GM21717 (cell line): ENCODE results near the gene WDR38.

ENCODE experiments used
- ATAC-seq: cut with Tn5 transposase; IDR thresholded peaks from one replicate; pipeline ENCODE4 v1.9.1; 2021; ENCODE audit warnings: mild to moderate bottlenecking, moderate library complexity; ENCODE audit not compliant: unreplicated experiment

The WDR38 gene

GRCh38 chr9:124857533-124858162 is 4.4 kb downstream of the WDR38 start:
- ATAC-seq = no peak

GRCh38 chr9:124858330-124859046 is 5.2 kb downstream of the WDR38 start:
- ATAC-seq = no peak

DNA sequence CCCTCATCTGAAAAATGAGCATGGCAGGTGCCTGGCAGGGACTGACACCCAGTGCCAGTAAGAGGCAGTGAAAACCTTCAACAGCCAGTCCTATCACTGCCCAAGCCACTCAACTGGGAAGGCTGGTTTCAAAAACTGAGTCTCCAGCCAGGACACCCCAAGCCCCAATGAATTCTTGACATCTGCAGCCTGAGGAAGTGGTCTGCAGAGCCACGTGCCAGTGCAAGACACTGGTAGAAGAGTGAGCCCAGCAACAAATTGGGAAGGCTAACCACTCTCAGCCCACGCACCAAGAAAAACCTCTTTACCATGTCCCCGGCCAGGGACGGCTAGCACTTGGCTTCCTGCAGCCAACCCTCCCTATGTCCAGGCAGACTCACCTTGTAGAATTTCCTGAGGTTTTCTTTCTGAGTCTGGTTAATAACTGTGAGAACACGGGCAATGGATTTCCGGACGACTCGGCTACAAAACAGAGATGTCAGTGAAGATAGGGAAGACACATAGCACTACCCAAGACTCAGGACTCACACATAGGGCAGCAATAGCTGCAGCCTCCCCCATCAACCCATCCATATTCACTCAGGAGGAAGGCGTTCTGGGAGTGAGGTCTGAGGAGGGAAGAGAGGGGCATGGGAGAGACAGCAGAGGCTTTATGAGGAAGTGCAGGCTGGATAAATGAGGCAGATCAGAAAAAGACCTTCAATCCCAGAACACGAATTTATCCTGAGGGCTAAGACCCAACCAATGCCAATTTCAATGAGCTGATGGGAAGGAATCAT is 6.7 kb downstream of the WDR38 start:
- no peak for ATAC-seq

DNA sequence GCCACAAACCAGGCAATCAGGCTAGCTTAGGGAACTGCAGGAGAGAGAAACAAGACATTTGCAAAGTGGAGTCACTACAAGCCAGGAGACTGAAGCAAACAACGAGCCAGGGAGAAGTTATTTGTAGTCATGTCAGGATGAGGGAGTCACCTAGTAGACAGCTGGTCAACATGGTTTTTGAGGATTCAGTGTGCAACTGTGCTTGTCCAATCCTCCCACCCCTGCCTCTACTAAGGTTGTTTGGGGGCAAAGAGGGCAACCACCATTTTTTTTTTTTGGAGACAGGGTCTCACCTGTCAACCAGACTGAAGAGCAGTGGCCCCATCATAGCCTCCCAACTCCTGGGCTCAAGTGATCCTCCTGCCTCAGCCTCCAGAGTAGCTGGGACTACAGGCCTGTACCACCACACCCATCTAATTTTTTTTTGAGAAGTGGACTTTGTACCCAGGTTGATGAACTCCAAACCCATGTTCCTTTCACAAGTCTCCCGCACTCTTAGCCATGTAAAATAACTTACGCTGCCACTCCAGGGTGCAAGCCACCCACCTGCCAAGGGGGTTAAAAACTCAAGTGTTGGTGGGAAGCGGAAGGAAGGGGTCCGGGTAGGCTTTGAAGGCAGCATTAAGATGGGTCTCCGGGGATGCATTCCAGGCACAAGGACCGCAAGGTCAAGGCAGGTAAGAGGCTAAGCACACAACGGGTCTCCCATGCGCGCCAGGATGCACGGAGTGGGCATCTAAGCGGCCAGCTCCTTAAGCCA is 7.5 kb downstream of the WDR38 start:
- no peak for ATAC-seq

DNA sequence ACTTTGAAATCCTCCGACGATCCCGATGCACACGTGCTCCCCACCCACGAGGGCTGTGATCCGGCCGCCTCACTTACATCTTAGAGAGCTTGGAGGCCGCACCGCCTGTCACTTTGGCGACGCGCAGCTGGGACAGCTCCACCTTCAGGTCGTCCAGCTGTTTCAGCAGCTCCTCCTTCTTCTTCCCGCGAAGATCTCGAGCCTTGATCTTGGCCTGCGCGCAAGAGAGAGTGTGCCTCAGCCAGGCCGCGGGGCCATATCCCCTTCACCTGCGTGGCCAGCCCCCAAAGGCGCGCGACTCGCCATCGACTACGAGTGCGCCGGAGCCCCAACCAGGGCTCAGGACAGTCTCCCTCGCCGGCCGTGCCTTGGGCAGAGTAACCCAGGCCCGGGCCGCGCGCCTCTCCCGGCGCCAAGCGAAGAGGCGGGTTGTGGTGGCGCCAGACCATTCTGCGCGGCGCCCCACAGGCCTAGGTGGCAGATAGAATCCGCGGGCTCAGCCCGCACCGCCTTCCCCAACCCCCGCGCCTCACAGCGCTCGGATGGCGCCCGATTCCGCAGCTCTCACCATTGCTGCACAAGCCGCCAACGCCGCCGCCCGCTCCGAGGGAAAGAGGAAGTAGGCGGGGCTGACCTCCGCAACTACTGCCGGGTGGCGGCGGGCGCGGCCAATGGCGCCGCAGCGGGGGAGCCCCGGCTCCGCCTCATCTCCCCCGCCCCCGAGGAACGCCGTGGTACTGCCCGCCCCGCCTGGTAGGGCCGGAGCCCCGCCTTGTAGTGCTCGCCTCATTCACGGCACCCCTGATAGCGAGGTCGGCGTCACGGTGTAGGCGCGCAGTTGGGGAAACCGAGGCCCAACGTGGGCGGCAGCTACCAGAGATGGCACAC is 8.3 kb downstream of the WDR38 start, which contains the start of the genes ARPC5L and RPL35:
Gene ARPC5L, plus strand, starts transcription at position 789 of the 888 bp plus-strand sequence. CDS start 7,161 bp downstream, outside the sequence.
Gene RPL35, minus strand, starts transcription at position 616 of the 888 bp plus-strand sequence. Its CDS starts 45 bp downstream, at position 571.
- peak; percentile 81 for ATAC-seq

DNA sequence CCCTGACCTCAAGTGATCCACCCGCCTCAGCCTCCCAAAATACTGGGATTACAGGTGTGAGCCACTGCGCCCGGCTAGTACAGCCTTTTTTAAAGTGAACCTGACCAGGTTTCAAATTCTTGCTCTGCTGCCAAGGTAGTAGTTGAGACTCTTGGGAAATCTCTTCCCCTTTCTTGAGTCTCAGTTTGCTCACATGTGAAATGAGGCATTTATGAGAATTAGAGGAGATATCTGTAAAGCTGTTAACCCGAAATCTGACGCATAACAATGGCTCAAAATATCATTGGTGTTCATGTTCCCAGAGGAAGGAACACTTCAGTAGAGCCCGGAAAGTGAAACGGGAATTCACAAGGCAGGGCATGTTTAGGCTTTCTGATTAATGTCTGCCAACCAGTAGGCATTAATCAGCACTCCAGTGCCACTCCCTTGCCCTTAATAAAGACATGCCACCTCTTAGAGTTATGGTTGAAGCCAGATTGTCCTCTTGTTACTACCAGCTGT is 10.2 kb downstream of the WDR38 start:
- ATAC-seq = no peak

- ATAC-seq = peak; percentile 48
These were observed 15.5 kb downstream of the WDR38 start for GRCh38 chr9:124868511-124869465.

DNA sequence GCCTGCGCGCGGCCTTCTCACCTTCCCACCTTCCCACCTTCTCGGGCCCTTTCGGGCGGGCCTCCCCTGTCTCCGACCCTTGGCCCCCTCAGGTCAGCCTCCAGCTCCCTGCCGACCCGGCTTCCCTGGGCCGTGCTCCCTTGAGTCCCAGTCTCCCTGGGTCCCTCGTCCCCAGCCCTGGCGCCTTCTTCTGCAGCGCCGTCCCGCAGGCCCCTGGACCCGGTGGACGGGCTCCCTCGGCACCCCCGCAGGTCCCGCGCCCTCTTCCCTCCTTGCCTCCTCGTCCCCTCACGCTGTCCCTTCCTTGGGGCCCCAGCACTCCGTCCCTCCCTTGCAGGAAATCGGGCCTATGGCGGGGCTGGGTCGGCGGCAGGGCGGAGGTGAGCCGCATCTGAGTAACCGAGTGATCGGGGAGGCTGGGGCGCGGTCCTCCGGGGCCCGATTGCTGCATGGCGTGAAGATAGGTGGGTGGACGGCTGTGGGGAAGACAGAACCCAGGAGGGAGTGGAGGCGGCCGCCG is 16.3 kb downstream of the WDR38 start:
- ATAC-seq = peak; percentile 8

GRCh38 chr9:124869986-124870560 is 16.8 kb downstream of the WDR38 start:
- peak; percentile 34 for ATAC-seq

- ATAC-seq = no peak
These were observed 17.5 kb downstream of the WDR38 start for GRCh38 chr9:124870723-124871122.

DNA sequence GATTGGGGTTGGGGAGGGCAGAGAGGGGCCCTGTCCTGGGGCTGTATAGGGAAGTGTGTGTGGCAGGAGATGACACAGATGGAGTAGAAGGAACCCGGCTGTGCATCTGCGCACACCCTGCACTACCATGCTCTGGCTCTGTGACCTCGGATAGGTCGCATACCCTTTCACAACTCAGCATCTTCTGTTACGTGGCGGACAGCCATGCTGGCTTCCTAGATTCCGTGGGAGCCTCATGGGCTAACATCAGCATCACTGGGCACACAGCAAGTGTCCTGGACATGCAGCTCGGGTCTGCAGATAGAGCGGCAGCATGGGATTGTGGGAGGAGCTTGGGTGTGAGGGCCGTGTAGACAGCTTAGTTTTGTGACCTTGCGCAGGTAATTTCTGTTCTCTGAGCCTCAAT is 17.9 kb downstream of the WDR38 start:
- no peak for ATAC-seq

DNA sequence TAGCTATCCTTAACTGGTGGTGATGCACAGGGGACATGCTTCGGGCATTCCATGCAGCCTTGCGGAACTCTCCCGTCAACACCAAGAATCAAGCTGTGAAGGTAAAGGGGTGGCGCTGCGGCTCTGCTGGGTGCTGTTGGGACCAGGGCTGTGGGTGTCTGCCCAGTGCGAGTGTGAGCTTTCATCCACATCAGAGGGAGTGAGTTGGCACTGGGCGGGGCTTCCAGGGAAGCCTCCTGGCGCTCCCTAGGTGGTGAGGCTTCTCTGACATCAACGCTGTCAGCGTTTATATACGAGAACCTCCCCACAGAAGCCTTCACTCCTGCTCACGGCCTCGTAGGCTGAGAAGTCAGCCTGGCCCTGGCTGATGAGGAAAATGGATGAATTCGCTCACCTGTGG is 20.4 kb downstream of the WDR38 start:
- ATAC-seq = no peak

DNA sequence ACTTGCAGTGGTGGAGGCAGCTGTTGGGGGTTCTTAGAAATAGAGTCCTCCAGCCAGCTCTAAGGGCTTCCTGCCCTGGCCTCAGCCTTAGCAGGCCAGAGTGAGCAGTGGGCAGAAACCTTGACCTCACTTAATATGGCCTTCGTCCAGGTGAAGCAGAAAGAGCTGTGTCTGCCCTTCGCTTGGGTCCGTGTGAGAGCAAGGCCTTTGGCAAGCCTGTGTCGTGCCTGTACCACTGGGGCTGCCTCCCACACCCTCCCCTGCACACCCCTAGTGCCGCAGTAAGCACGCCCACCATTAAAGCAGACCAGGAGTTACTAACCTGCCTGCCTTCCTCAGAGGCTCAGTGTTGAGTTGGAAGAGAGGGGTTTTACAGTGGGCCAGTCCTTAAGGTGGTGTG is 22.2 kb downstream of the WDR38 start:
- ATAC-seq = no peak

- ATAC-seq = no peak
These were observed 23.9 kb downstream of the WDR38 start for GRCh38 chr9:124877021-124877782.

- no peak for ATAC-seq
These were observed 24.8 kb downstream of the WDR38 start for GRCh38 chr9:124878021-124878420.

DNA sequence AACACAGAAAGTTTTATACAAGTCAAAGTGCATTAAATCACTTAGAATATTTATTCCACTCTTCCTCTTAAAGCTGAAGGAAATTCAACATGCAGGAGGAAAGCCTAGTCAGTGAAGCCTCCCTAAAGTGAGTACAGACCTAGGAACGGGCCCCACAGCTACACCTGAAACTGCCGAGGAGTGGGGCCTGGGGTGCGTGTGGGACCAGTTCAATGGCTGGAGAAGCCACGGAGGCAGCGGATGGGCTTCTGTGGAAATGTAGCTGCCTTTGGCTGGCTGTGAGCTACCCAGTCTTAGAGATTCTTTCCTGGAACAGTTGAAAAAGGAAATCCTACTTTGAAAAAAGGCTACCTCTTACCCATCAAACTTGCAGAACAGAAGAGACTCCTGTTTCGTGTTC is 25.3 kb downstream of the WDR38 start:
- ATAC-seq = no peak

GRCh38 chr9:124879226-124879625 is 26.0 kb downstream of the WDR38 start:
- no peak for ATAC-seq
